ENCODE measurements around the gene RBM20. TPM values are rescaled to one million over a fixed set of nuclear protein-coding genes. Genes with fewer than 3 reads are reported as not detected.
"Not testable (repeated sequence)": the region's sequence is repeated elsewhere in the genome, so short reads cannot be mapped to it uniquely, and the experiment has no call there.

RBM20 gene
- total RNA-seq (under 1 TPM; 0.68 to 0.93 TPM), polyA plus RNA-seq (under 1 TPM; 0.20 to 0.49 (median 0.46) TPM), total RNA-seq (0.19 to 8.4 (median 0.77) reads per million in 6 experiments)

- POLR2A ChIA-PET: interaction anchor here (1.2 kb wide), 1 partner anchor 11 kb away, joined by 3 read pairs; no protein-coding TSS in a partner anchor
- H3K4me1 Mint-ChIP-seq: peaks cover 12 to 35% (median 26%) of the 10 kb centered on the region in 4 donors
- H3K4me3 Mint-ChIP-seq: peak within 1 kb of the TSS; percentile 62 to 86 (median 84)
- peaks cover 33 to 78% (median 50%) of the 10 kb centered on the region in 5 donors for H3K27me3 Mint-ChIP-seq
- H3K27ac Mint-ChIP-seq: no peak within 1 kb of the TSS
- DNase-seq: peak in 3 of 10 donors; percentile 16 to 24 (median 20)
- peak; percentile 65 to 80 for ATAC-seq
- H3K9me3 Mint-ChIP-seq: no peaks in the 10 kb centered on the region
- no peaks in the 10 kb centered on the region for H3K36me3 Mint-ChIP-seq
These were observed at the start of gene RBM20 for GRCh38 chr10:110643653-110644597. Gene RBM20 (plus strand): TSS chr10:110644336. CDS start chr10:110644455, 119 bp downstream.

- peaks cover 6 to 87% (median 11%) of the 10 kb centered on the region in 3 donors for H3K36me3 Mint-ChIP-seq
- no peaks in the 10 kb centered on the region for H3K4me1 Mint-ChIP-seq
- no peak overlapping the region for H3K4me3 Mint-ChIP-seq
- POLR2A ChIA-PET: no interaction called here
- H3K9me3 Mint-ChIP-seq: no peaks in the 10 kb centered on the region
- peak overlapping the region in 1 of 10 donors; percentile 43 for H3K27ac Mint-ChIP-seq
- DNase-seq (no peak), ATAC-seq (no peak)
- H3K27me3 Mint-ChIP-seq: no peaks in the 10 kb centered on the region
These were observed 46.7 kb upstream of the RBM20 start for GRCh38 chr10:110597476-110597875.

- Mint-ChIP-seq H3K4me3 (no peak overlapping the region), H3K27me3 (no peaks in the 10 kb centered on the region), H3K4me1 (no peaks in the 10 kb centered on the region), H3K9me3 (no peaks in the 10 kb centered on the region), H3K36me3 (peaks cover 6 to 89% (median 11%) of the 10 kb centered on the region in 3 donors), H3K27ac (peak overlapping the region in 1 of 10 donors; percentile 71)
- POLR2A ChIA-PET: no interaction called here
- DNase-seq (peak in 6 of 10 donors; percentile 9 to 41 (median 18)), ATAC-seq (peak; percentile 54 to 61)
These were observed 43.5 kb upstream of the RBM20 start for GRCh38 chr10:110600487-110601101.

- Mint-ChIP-seq H3K27me3 (no peaks in the 10 kb centered on the region), H3K36me3 (peaks cover 6 to 87% (median 8%) of the 10 kb centered on the region in 3 donors), H3K4me1 (no peaks in the 10 kb centered on the region), H3K4me3 (no peak overlapping the region), H3K27ac (peak overlapping the region in 1 of 10 donors; percentile 12), H3K9me3 (no peaks in the 10 kb centered on the region)
- ATAC-seq (no peak), DNase-seq (no peak)
- POLR2A ChIA-PET: no interaction called here
These were observed 42.6 kb upstream of the RBM20 start for GRCh38 chr10:110601581-110601980.

- no peaks in the 10 kb centered on the region for H3K27me3 Mint-ChIP-seq
- H3K4me1 Mint-ChIP-seq: peaks cover 0 to 6% (median 2%) of the 10 kb centered on the region in 4 donors
- ATAC-seq (no peak), DNase-seq (no peak)
- peaks cover 0 to 32% (median 2%) of the 10 kb centered on the region in 3 donors for H3K36me3 Mint-ChIP-seq
- no peaks in the 10 kb centered on the region for H3K9me3 Mint-ChIP-seq
- POLR2A ChIA-PET: no interaction called here
- H3K4me3 Mint-ChIP-seq: no peak overlapping the region
- peak overlapping the region in 2 of 10 donors; percentile 33 to 56 for H3K27ac Mint-ChIP-seq
These were observed 36.0 kb upstream of the RBM20 start for GRCh38 chr10:110608087-110608486.

- H3K4me1 Mint-ChIP-seq: peaks cover 0 to 6% (median 2%) of the 10 kb centered on the region in 4 donors
- no peaks in the 10 kb centered on the region for H3K9me3 Mint-ChIP-seq
- ATAC-seq (no peak), DNase-seq (no peak)
- POLR2A ChIA-PET: no interaction called here
- peak overlapping the region in 1 of 10 donors; percentile 39 for H3K27ac Mint-ChIP-seq
- H3K36me3 Mint-ChIP-seq: peaks cover 0 to 19% (median 0%) of the 10 kb centered on the region in 3 donors
- H3K27me3 Mint-ChIP-seq: no peaks in the 10 kb centered on the region
- H3K4me3 Mint-ChIP-seq: no peak overlapping the region
These were observed 34.5 kb upstream of the RBM20 start for GRCh38 chr10:110609605-110610004.

GRCh38 chr10:110610308-110610774 is 33.8 kb upstream of the RBM20 start:
- Mint-ChIP-seq H3K27ac (peak overlapping the region in 1 of 10 donors; percentile 59), H3K4me1 (peaks cover 0 to 6% (median 2%) of the 10 kb centered on the region in 4 donors), H3K4me3 (no peak overlapping the region), H3K9me3 (no peaks in the 10 kb centered on the region), H3K36me3 (peaks cover 0 to 12% (median 0%) of the 10 kb centered on the region in 3 donors), H3K27me3 (no peaks in the 10 kb centered on the region)
- DNase-seq (peak in 9 of 10 donors; percentile 15 to 72 (median 51)), ATAC-seq (peak; percentile 58 to 63)
- POLR2A ChIA-PET: no interaction called here

GRCh38 chr10:110610781-110611180 is 33.4 kb upstream of the RBM20 start:
- H3K27ac Mint-ChIP-seq, H3K4me3 Mint-ChIP-seq, ATAC-seq, H3K9me3 Mint-ChIP-seq, H3K36me3 Mint-ChIP-seq, POLR2A ChIA-PET, DNase-seq, H3K27me3 Mint-ChIP-seq, H3K4me1 Mint-ChIP-seq: not testable (repeated sequence)

- no peak overlapping the region for H3K4me3 Mint-ChIP-seq
- ATAC-seq (peak in 1 of 2 donors; percentile 16), DNase-seq (no peak)
- POLR2A ChIA-PET: no interaction called here
- H3K4me1 Mint-ChIP-seq: peaks cover under 1 to 9% (median 4%) of the 10 kb centered on the region in 4 donors
- no peak overlapping the region for H3K27ac Mint-ChIP-seq
- H3K27me3 Mint-ChIP-seq: no peaks in the 10 kb centered on the region
- H3K9me3 Mint-ChIP-seq: no peaks in the 10 kb centered on the region
- no peaks in the 10 kb centered on the region for H3K36me3 Mint-ChIP-seq
These were observed 32.0 kb upstream of the RBM20 start for GRCh38 chr10:110612087-110612486.

- H3K27me3 Mint-ChIP-seq: no peaks in the 10 kb centered on the region
- H3K27ac Mint-ChIP-seq: no peak overlapping the region
- H3K4me3 Mint-ChIP-seq: no peak overlapping the region
- H3K36me3 Mint-ChIP-seq: no peaks in the 10 kb centered on the region
- DNase-seq: no peak
- H3K4me1 Mint-ChIP-seq: peaks cover 6 to 13% (median 7%) of the 10 kb centered on the region in 4 donors
- H3K9me3 Mint-ChIP-seq: no peaks in the 10 kb centered on the region
- ATAC-seq: no peak
- POLR2A ChIA-PET: no interaction called here
These were observed 31.5 kb upstream of the RBM20 start for GRCh38 chr10:110612629-110613028.

GRCh38 chr10:110613341-110613995 is 30.7 kb upstream of the RBM20 start:
- H3K9me3 Mint-ChIP-seq: no peaks in the 10 kb centered on the region
- no peak for DNase-seq
- ATAC-seq: no peak

GRCh38 chr10:110613996-110614495 is 30.1 kb upstream of the RBM20 start:
- H3K36me3 Mint-ChIP-seq: no peaks in the 10 kb centered on the region
- no peak overlapping the region for H3K4me3 Mint-ChIP-seq
- H3K27me3 Mint-ChIP-seq: no peaks in the 10 kb centered on the region
- DNase-seq (no peak), ATAC-seq (no peak)
- no peaks in the 10 kb centered on the region for H3K9me3 Mint-ChIP-seq
- peaks cover 11 to 25% (median 15%) of the 10 kb centered on the region in 4 donors for H3K4me1 Mint-ChIP-seq
- POLR2A ChIA-PET: no interaction called here
- no peak overlapping the region for H3K27ac Mint-ChIP-seq

More at GRCh38 chr10:110613341-110613995, 30.7 kb upstream of the RBM20 start:
- POLR2A ChIA-PET: no interaction called here
- H3K4me1 Mint-ChIP-seq: peaks cover 8 to 21% (median 14%) of the 10 kb centered on the region in 4 donors
- H3K27me3 Mint-ChIP-seq: no peaks in the 10 kb centered on the region
- H3K4me3 Mint-ChIP-seq: no peak overlapping the region
- H3K27ac Mint-ChIP-seq: no peak overlapping the region
- H3K36me3 Mint-ChIP-seq: no peaks in the 10 kb centered on the region

Data from naive thymus-derived CD8-positive, alpha-beta T cell (primary cell).